Embryonic facial prominence (tissue), 1 donor: ENCODE results near the gene ELF1.

Source experiments
- DNase-seq: peaks from one replicate; pipeline ENCODE4 v3.0.0-alpha.2; 2016; ENCODE audit errors: extremely low spot score

Gene ELF1

GRCh38 chr13:41019011-41019487, at the start of gene ELF1:
ELF1 (minus strand) TSS chr13:41019316; CDS start chr13:40982054, 37,262 bp downstream.
- DNase-seq = no peak

GRCh38 chr13:41065078-41065477, 46.0 kb upstream of the ELF1 start:
- DNase-seq = no peak

GRCh38 chr13:41064493-41064892, 45.4 kb upstream of the ELF1 start:
- DNase-seq = no peak

GRCh38 chr13:41061914-41062837, 43.1 kb upstream of the ELF1 start:
- DNase-seq = peak; percentile 43

- DNase-seq = peak; percentile 91
These were observed 42.2 kb upstream of the ELF1 start, which contains the start of gene WBP4 for GRCh38 chr13:41061075-41061913. WBP4 (plus strand) TSS chr13:41061509; CDS start chr13:41061674, 165 bp downstream.

- DNase-seq = peak; percentile 78
These were observed 41.6 kb upstream of the ELF1 start for GRCh38 chr13:41060724-41061074.

- DNase-seq = peak; percentile 66
These were observed 41.1 kb upstream of the ELF1 start for GRCh38 chr13:41060082-41060723.

- DNase-seq = peak; percentile 29
These were observed 40.5 kb upstream of the ELF1 start for GRCh38 chr13:41059456-41060081.

- DNase-seq = no peak
These were observed 39.4 kb upstream of the ELF1 start for GRCh38 chr13:41058295-41059070.

- no peak for DNase-seq
These were observed 38.0 kb upstream of the ELF1 start for GRCh38 chr13:41056826-41057711.

- no peak for DNase-seq
These were observed 37.1 kb upstream of the ELF1 start for GRCh38 chr13:41056194-41056593.

- DNase-seq = no peak
These were observed 36.0 kb upstream of the ELF1 start for GRCh38 chr13:41054919-41055619.

GRCh38 chr13:41054212-41054877, 35.2 kb upstream of the ELF1 start:
- peak; percentile 18 for DNase-seq

GRCh38 chr13:41053384-41053826, 34.3 kb upstream of the ELF1 start:
- no peak for DNase-seq

GRCh38 chr13:41052441-41052840, 33.3 kb upstream of the ELF1 start:
- DNase-seq = no peak

- DNase-seq = no peak
These were observed 30.6 kb upstream of the ELF1 start for GRCh38 chr13:41049480-41050440.

GRCh38 chr13:41048640-41049039, 29.5 kb upstream of the ELF1 start:
- no peak for DNase-seq
